Smooth muscle cell (in vitro differentiated cells): Measurements from ENCODE around the gene HOXB8. TPM values are rescaled to one million over a fixed set of nuclear protein-coding genes. Genes with fewer than 3 reads are reported as not detected.
A peak's percentile ranks its signal among the peaks of the same experiment; 100 is the strongest.

Source experiments
- DNase-seq: peaks from one replicate; lab custom pipeline; 2025; ENCODE audit not compliant: unreplicated experiment; lab: John Stamatoyannopoulos, UW
- H2AFZ ChIP-seq: fragments of 200-600 bp; sonication (generic); 2 replicates; pipeline ENCODE4 v1.6.0; 2016; ENCODE audit warnings: antibody characterized with exemption, low read depth, mild to moderate bottlenecking
- H3F3A ChIP-seq: fragments of 200-600 bp; sonication (generic); 2 replicates; pipeline ENCODE4 v1.6.0; 2017; ENCODE audit warnings: antibody characterized with exemption, low read depth
- H3K27ac ChIP-seq: fragments of 200-600 bp; sonication (generic); 2 replicates; pipeline ENCODE4 v1.5.1; 2016; ENCODE audit warnings: low read depth, mild to moderate bottlenecking
- H3K27me3 ChIP-seq: fragments of 200-600 bp; sonication (generic); 2 replicates; pipeline ENCODE4 v1.6.1; 2016; ENCODE audit warnings: low read depth, mild to moderate bottlenecking
- H3K36me3 ChIP-seq: fragments of 200-600 bp; sonication (generic); 2 replicates; pipeline ENCODE4 v1.5.1; 2016; ENCODE audit warnings: low read depth
- H3K4me1 ChIP-seq: fragments of 200-600 bp; sonication (generic); 2 replicates; pipeline ENCODE4 v1.5.1; 2016; ENCODE audit warnings: low read depth
- H3K4me2 ChIP-seq: fragments of 200-600 bp; sonication (generic); 2 replicates; pipeline ENCODE4 v1.6.0; 2016; ENCODE audit warnings: mild to moderate bottlenecking
- H3K4me3 ChIP-seq: fragments of 200-600 bp; sonication (generic); 2 replicates; pipeline ENCODE4 v1.5.1; 2016; ENCODE audit warnings: mild to moderate bottlenecking
- H3K79me2 ChIP-seq: fragments of 200-600 bp; sonication (generic); 2 replicates; pipeline ENCODE4 v1.6.0; 2016; ENCODE audit warnings: low read depth, mild to moderate bottlenecking
- H3K9ac ChIP-seq: fragments of 200-600 bp; sonication (generic); 2 replicates; pipeline ENCODE4 v1.6.0; 2016; ENCODE audit warnings: low read depth
- H3K9me3 ChIP-seq: fragments of 200-600 bp; sonication (generic); replicated peaks from 2 replicates; pipeline ENCODE4 v1.5.1; 2016; ENCODE audit warnings: low read depth
- H4K20me1 ChIP-seq: fragments of 200-600 bp; sonication (generic); 2 replicates; pipeline ENCODE4 v1.6.0; 2016; ENCODE audit warnings: low read depth
- WGBS: methylation state at CpG from one replicate; pipeline ENCODE4 v1.1.7; 2016; ENCODE audit warnings: low lambda C conversion rate; 5-methylcytosine and 5-hydroxymethylcytosine counted together
- polyA plus RNA-seq: library from polyadenylated mRNA; unstranded; fragments of >200 nt; fragmentation: Nextera tagmentation; extraction: Ambion mirVana; gene quantifications from 2 replicates; pipeline ENCODE4 v1.2.1, GENCODE V29; 2016
- total RNA-seq: library from RNA; depleted of rRNA; stranded (reverse); fragments of >200 nt; gene quantifications from 2 replicates; pipeline ENCODE4 v1.2.3, GENCODE V29; 2014
- TF ChIP-seq, protein P1 (sequence below): fragments of 200-600 bp; sonication (generic); IDR thresholded peaks from 2 replicates; pipeline ENCODE4 v1.5.1; 2017; ENCODE audit warnings: borderline replicate concordance, mild to moderate bottlenecking, antibody characterized with exemption; ENCODE audit not compliant: insufficient read depth, poor library complexity, severe bottlenecking

The HOXB8 gene
- total and polyA plus RNA-seq, 2 experiments from 2014 or later = 0.94 to 2.0 TPM

DNA sequence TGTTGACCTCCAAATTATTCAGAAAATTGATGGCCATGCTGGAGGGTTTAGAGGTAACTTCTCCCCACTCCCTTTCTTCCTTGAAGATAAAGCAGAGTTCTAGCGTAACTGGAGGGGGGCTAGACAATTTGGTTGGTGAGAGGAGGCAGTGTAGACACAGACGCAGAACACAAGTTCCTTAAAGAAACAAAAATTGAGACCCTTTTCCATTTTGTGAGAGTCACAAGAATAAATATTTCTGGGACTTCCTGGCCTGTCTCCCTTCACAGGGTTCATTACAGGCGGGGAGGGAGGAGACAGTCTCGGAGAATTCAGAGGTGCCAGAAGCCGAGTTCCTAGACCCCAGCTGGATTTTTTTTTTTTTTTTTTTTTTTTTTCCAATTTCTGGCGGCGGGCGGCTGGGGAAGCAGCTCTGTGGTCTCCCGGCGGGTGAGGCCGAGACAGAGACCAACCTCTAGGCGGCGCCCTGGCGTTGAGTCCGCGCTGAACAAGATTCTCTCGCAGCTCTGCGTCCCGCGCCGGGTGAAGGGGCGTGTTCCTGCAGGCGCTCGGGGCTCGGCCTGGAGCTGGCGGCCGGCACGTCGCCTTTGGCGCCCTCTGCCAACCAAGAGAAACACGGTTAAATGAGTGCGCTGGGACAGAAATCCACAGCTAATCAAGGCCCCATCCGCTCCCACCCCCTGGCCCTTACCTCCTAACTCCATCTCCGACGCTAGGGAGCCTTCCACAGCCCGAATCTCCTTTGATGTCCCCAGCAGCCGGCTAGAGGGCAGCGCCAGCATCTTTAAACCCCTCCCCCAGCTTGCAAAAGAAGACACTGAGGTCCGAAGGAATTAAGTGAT is 21.3 kb upstream of the HOXB8 start:
- H3K9me3 ChIP-seq = no peaks in the 10 kb centered on the region

DNA sequence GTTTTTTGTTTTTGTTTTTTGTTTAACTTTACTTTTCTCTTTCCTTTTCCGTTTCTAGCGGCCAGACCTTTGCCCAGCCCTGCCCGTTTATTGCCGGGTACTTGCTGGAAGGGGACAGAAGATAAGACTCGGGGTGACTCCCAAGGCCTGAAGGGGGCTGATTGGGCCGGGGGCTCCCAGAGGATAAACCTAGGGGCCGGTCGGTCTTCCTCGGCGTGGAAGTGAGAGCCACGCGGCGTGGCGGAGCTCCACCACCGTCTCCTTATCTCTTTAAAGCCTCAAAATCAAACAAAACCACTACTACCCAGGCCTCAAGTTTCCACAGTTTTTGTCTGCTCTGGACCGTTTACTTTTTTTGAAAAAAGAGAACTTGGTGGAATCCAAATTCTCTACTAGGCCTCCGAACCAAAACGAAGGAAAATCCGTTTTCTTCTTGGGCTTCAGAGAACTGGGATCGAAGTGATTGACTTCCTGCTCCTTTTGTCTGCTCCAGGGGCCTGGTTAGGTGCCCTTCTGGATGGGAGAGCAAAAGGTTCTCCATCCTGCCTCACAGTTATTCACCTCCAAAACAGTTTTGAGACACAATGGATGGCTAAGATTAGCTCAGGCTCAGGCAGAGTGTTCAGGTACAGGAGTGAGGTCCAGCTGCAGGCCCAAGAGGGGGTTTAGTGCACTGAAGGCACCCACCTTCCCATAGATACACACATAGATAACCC is 19.6 kb upstream of the HOXB8 start:
- peaks cover 34% of the 10 kb centered on the region for H3F3A ChIP-seq
- H3K9ac ChIP-seq = no peak overlapping the region
- no peak overlapping the region for H3K4me3 ChIP-seq
- H2AFZ ChIP-seq = no peak overlapping the region
- peak overlapping the region; percentile 3 for H3K27ac ChIP-seq
- TF ChIP-seq, protein P1, sequence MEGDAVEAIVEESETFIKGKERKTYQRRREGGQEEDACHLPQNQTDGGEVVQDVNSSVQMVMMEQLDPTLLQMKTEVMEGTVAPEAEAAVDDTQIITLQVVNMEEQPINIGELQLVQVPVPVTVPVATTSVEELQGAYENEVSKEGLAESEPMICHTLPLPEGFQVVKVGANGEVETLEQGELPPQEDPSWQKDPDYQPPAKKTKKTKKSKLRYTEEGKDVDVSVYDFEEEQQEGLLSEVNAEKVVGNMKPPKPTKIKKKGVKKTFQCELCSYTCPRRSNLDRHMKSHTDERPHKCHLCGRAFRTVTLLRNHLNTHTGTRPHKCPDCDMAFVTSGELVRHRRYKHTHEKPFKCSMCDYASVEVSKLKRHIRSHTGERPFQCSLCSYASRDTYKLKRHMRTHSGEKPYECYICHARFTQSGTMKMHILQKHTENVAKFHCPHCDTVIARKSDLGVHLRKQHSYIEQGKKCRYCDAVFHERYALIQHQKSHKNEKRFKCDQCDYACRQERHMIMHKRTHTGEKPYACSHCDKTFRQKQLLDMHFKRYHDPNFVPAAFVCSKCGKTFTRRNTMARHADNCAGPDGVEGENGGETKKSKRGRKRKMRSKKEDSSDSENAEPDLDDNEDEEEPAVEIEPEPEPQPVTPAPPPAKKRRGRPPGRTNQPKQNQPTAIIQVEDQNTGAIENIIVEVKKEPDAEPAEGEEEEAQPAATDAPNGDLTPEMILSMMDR = no peak
- no peak for DNase-seq
- H3K4me1 ChIP-seq = no peaks in the 10 kb centered on the region
- H3K36me3 ChIP-seq = no peaks in the 10 kb centered on the region
- peaks cover 28% of the 10 kb centered on the region for H4K20me1 ChIP-seq
- peaks cover 25% of the 10 kb centered on the region for H3K79me2 ChIP-seq
- H3K4me2 ChIP-seq = peak overlapping the region; percentile 84
- H3K27me3 ChIP-seq = peaks cover 41% of the 10 kb centered on the region
- no peaks in the 10 kb centered on the region for H3K9me3 ChIP-seq
- 72% methylated on average over 20 of the region's 20 CpGs for WGBS

More for the DNA sequence above, 21.3 kb upstream of the HOXB8 start:
- WGBS = 11% methylated on average over 24 of the region's 39 CpGs
- H3K79me2 ChIP-seq = peaks cover 42% of the 10 kb centered on the region
- no peaks in the 10 kb centered on the region for H3K36me3 ChIP-seq
- H3K4me1 ChIP-seq = no peaks in the 10 kb centered on the region
- DNase-seq = peak; percentile 81
- H2AFZ ChIP-seq = no peak overlapping the region
- TF ChIP-seq, protein P1 = peak; percentile 68
- H4K20me1 ChIP-seq = peaks cover 23% of the 10 kb centered on the region
- no peak overlapping the region for H3K4me3 ChIP-seq
- H3K27me3 ChIP-seq = peaks cover 25% of the 10 kb centered on the region
- H3F3A ChIP-seq = peaks cover 41% of the 10 kb centered on the region
- H3K27ac ChIP-seq = peak overlapping the region; percentile 95
- H3K9ac ChIP-seq = peak overlapping the region; percentile 59
- peak overlapping the region; percentile 74 for H3K4me2 ChIP-seq

DNA sequence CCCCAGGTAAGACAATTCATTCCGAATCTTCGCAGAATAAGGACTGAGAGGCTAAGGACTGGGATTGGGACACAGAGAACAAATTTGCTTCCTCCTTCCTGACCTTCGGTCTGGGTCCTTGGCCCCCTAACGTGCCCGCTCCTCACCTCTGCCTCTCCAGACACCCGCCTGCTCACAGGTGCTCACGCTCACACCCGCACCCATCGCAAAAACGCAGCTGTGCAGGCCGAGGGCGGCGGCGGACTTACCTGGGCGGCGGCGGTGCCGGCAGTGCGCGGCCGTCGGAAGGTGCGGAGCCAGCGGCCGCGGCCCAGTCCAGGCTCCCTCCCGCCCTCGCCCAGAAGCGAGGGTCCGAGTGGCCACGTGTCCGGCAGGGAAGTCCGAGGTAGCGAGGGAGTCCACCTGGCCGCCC is 18.2 kb upstream of the HOXB8 start:
- no peaks in the 10 kb centered on the region for H3K4me1 ChIP-seq
- WGBS = 45% methylated on average over 35 of the region's 35 CpGs
- no peak overlapping the region for H3K9ac ChIP-seq
- H3K4me2 ChIP-seq = peak overlapping the region; percentile 84
- peaks cover 28% of the 10 kb centered on the region for H4K20me1 ChIP-seq
- no peaks in the 10 kb centered on the region for H3K9me3 ChIP-seq
- H3K79me2 ChIP-seq = peaks cover 13% of the 10 kb centered on the region
- H3K4me3 ChIP-seq = peak overlapping the region; percentile 38
- H2AFZ ChIP-seq = no peak overlapping the region
- H3K27me3 ChIP-seq = peaks cover 55% of the 10 kb centered on the region
- H3F3A ChIP-seq = peaks cover 30% of the 10 kb centered on the region
- TF ChIP-seq, protein P1 = no peak
- no peaks in the 10 kb centered on the region for H3K36me3 ChIP-seq
- no peak for DNase-seq
- H3K27ac ChIP-seq = no peak overlapping the region
